ENCODE results near the gene OR2Z1.

DNA sequence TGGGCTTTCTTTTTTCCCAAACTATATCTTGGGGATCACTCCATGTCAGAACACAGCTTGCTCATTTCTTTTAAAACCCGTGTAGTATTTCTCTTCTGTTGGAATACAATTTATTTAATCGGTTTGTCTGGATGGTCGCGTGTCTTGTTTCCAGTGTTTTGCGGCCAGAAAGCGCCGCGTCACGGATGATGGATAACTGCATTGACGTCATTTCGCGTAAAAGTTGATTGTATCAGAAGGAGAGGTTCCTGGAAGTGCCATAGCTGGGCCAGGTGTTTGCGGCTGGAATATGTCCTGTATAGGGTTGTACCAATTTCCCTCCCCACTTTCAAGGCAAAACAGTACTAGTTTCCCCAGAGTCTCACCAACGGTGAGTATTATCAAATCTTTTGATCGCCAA, 32.5 kb upstream of the OR2Z1 start:
- TF ChIP-seq, protein P1, sequence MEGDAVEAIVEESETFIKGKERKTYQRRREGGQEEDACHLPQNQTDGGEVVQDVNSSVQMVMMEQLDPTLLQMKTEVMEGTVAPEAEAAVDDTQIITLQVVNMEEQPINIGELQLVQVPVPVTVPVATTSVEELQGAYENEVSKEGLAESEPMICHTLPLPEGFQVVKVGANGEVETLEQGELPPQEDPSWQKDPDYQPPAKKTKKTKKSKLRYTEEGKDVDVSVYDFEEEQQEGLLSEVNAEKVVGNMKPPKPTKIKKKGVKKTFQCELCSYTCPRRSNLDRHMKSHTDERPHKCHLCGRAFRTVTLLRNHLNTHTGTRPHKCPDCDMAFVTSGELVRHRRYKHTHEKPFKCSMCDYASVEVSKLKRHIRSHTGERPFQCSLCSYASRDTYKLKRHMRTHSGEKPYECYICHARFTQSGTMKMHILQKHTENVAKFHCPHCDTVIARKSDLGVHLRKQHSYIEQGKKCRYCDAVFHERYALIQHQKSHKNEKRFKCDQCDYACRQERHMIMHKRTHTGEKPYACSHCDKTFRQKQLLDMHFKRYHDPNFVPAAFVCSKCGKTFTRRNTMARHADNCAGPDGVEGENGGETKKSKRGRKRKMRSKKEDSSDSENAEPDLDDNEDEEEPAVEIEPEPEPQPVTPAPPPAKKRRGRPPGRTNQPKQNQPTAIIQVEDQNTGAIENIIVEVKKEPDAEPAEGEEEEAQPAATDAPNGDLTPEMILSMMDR (IDR thresholded peaks at IDR 0.05; ENCODE audit: low read depth, low read length, poor library complexity, severe bottlenecking) = no peak
- TF ChIP-seq EZH2phosphoT487 (IDR thresholded peaks at IDR 0.05; ENCODE audit: borderline replicate concordance, low read length) = no peak
